ENCODE data around the gene C2.
A peak's percentile ranks its signal among the peaks of the same experiment; 100 is the strongest.
"Not testable (repeated sequence)": the region's sequence is repeated elsewhere in the genome, so short reads cannot be mapped to it uniquely, and the experiment has no call there.

The C2 gene

DNA sequence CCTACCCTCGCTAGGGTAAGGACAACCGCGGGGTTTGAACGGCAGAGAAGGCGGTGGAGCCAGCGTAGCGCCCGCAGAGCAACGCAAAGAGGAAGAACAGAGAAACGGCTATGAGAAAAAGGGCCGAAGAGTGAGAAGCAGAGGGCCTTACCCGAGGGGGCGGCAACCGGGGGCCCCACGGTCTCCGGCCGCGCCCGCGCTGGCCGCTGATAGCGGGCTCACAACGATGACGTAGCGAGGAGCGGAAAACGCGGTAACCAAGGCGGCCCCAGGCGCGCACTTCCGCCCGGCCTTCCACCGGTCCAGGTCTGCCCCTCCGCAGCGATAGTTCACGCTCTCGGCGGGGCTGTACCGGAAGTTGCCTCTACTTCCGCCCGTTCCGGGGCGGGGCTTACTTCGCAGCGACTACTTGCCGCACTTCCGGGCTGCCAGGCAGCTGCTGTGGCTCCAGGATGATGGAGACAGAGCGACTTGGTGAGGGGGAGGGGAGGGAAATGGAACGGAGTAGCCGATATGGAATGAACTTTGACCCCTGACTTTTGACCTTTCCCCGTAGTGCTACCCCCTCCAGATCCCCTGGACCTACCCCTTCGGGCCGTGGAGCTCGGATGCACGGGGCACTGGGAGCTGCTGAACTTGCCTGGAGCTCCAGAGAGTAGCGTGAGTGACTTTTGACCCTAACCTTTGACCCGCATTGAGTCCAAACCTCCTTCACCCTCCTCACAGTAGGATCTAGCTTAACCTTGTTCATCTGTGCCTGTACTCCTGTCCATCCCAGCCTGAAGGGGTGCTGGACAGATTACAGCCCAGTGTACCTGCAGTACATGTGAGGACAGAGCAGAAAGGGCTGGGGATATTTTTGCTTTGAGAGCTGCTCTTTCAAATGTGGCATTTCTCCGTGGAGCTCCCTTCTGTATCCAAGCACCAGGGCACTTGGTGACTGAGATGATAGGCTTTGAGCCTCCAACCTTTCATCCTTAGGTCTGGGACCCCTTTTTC, 31.5 kb downstream of the C2 start, which contains the start of the genes NELFE and SKIC2:
Gene NELFE (minus strand): TSS at position 231 of the 999 bp plus-strand sequence. CDS start 525 bp downstream, outside the sequence.
Gene SKIC2 (plus strand): TSS at position 435 of the 999 bp plus-strand sequence. CDS start 18 bp downstream, at position 453.
- peak; percentile 99 for DNase-seq

DNA sequence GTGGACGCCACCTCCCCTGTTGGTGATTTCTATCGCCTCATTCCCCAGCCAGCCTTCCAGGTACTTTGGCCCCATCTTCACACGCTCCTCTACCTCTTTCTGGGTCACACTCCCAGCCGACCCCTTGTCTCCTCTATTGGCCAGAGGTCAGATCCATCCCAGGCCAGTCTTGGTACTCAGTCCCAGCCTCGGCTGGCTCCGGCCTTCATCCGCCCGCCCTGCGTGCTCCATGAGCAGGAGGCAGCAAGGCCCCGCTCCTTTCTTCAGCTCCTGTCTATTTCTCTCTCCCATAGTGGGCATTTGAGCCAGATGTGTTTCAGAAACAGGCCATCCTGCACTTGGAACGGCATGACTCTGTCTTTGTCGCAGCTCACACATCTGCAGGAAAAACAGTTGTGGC, 34.1 kb downstream of the C2 start:
- DNase-seq, result no peak

DNA sequence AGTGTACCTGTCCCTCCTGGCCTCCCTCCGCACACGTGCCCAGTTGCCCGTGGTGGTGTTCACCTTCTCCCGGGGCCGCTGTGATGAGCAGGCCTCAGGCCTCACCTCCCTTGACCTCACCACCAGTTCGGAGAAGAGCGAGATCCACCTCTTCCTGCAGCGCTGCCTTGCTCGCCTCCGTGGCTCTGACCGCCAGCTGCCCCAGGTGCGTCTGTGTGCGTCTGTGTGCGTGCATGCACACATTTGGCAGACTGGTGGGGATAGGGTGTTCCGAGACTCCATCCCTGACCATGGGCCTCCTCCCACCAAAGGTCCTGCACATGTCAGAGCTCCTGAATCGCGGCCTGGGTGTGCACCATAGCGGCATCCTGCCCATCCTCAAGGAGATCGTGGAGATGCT, 36.4 kb downstream of the C2 start:
- DNase-seq, result no peak

DNA sequence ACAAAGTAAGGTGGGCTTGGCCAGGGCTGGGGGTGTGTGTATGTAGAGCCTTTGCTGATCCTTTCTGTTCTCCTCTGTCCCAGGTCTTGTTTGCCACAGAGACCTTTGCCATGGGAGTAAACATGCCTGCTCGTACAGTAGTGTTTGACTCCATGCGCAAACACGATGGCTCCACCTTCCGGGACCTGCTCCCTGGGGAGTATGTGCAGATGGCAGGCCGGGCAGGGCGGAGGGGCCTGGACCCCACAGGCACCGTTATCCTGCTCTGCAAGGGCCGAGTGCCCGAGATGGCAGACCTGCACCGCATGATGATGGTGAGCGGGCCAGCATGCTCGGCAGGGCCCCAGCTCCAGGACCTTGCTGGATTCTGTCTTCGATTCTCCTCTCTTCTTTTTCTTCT, 38.2 kb downstream of the C2 start:
- DNase-seq, result no peak

DNA sequence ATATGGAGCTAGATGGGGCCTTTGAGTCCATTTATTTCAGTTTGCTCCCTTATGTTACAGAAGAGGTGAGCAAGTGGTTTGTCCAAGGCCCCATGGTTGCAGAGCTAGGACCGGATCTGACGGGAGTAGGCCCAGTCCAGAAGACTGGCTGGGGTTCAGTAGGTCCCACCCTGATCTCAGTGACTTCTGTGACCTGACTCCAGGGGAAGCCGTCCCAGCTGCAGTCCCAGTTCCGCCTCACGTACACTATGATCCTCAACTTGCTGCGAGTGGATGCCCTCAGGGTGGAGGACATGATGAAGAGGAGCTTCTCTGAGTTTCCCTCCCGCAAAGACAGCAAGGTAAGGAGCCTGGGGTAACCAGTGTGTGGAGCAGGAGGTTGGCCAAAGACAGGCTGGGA, 39.0 kb downstream of the C2 start:
- no peak for DNase-seq

DNA sequence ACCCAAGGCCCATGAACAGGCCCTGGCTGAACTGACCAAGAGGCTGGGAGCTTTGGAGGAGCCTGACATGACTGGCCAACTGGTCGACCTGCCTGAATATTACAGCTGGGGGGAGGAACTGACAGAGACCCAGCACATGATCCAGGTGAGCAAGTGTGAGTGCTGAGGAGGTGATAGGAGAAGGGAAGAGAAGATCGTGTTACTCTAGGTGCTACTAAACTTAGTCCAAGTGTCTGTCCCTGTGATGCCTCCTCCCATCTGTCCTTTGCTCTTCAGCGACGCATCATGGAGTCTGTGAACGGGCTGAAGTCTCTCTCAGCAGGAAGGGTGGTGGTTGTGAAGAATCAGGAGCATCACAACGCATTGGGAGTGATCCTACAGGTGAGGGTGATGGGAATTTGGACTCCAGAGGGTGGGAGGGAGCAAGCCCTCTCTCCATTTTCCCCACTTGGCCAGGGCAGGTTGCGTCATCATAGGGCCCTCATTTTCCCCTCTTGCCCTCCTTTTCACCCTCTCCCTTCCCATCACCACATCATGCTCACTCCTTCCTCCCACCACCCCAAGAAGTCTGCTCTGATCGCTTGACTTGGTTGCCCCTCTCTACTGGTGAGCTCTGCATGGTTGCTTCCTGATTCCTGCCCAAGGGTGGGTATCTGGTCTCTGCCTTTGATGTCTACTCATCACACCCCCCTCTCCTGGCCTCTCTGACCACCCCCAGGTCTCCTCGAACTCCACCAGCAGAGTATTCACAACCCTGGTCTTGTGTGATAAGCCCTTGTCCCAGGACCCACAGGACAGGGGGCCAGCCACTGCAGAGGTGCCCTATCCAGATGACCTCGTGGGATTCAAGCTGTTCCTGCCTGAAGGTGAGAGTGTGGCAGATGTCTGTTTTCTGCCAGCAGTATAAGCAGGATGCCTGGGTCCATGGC, 39.7 kb downstream of the C2 start:
- DNase-seq, result no peak

DNA sequence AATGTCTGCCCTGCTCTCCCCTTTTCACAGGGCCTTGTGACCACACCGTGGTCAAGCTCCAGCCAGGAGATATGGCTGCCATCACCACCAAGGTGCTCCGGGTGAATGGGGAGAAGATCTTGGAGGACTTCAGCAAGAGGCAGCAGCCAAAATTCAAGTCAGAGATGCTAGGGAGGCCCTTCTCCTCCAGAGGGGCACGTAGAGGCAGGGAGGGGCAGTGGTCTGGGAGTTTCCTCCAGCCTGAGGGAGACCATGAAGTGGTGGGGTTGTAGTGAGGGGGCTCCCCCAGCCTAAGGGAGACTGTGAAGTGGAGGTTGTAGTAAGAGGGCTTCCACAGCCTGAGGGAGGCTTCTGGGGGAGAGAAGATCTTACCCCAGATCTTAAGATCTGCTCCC, 40.4 kb downstream of the C2 start:
- no peak for DNase-seq

DNA sequence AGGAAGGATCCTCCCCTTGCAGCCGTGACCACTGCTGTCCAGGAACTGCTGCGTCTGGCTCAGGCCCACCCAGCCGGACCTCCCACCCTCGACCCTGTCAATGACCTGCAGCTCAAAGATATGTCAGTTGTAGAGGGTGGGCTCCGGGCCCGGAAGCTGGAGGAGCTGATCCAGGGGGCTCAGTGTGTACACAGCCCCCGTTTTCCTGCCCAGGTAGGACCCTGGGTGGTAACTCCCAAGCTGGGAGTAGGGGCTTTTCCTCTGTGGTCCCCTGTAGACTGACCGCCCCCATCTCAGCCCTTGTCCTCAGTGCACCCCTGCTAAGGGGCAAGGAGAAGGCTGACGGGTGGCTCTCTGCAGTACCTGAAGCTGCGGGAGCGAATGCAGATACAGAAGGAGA, 40.8 kb downstream of the C2 start:
- DNase-seq, result no peak

DNA sequence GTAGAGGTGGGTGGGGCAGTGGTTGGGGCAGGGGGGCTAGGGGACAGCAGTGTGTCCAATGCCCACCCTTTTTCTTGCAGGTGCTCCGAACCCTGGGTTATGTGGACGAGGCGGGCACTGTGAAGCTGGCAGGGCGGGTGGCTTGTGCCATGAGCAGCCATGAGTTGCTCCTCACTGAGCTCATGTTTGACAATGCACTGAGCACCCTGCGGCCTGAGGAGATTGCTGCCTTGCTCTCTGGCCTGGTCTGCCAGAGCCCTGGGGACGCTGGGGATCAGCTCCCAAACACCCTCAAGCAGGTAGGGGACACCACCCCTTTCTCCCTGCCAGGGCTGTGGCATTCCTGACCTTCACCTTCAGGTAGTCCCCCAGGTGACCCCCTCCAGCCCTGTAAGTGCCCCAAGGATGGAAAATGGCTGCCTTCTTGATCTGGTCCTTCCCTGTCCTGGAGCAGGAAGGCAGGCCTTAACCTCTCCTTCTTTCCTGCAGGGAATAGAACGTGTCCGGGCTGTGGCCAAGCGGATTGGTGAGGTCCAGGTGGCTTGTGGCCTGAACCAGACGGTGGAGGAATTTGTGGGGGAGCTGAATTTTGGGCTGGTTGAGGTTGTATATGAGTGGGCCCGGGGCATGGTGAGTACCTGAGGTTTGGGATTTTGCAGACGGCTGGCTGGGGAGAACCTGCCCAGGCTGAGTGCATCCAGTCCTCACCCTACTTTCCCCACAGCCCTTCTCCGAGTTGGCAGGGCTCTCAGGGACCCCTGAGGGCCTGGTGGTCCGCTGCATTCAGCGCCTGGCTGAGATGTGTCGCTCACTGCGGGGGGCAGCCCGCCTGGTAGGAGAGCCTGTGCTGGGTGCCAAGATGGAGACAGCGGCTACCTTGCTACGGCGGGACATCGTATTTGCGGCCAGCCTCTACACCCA, 41.5 kb downstream of the C2 start:
- DNase-seq, result no peak

DNA sequence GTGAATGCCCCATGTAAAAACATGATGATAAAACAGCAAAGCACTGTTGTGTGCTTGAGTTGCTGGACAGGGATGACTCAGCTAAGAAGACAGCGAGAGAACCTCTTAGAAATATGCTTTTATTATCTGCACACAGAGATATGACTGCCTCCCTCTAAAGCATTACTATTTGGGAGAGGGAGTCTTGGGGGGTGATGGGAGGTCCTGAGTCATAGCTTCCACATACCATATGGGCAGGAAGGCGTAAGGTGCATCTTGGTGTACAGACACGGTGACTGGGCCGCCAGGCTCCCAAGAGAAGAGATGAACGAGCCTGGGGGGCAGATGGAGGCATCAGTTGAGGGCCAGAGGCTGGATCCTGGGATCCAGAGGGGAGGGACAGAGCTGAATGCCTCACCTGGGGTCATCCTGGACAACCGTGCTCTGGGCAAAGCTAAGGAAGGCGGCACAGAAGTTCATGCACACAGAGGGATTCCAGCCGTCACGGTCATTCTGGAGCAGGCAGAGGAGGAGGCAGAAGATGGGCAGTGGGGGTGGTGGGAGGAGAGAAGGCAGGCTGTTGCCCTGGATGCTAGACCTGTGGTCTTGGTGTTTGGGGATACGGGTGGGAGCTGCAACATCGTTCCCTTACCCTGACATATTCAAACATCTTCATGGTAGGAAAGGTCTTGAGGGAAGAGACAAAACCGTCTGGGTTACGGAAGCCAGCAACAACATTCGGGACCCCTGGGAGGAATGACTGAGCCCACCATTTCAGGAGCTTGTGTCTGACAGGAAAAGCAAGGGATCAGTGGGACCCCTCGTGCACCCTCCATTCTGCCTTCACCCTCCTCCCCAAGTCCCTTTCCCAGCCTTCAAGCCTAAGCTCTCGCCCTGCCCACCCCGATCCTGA, 42.4 kb downstream of the C2 start:
- DNase-seq, result no peak

DNA sequence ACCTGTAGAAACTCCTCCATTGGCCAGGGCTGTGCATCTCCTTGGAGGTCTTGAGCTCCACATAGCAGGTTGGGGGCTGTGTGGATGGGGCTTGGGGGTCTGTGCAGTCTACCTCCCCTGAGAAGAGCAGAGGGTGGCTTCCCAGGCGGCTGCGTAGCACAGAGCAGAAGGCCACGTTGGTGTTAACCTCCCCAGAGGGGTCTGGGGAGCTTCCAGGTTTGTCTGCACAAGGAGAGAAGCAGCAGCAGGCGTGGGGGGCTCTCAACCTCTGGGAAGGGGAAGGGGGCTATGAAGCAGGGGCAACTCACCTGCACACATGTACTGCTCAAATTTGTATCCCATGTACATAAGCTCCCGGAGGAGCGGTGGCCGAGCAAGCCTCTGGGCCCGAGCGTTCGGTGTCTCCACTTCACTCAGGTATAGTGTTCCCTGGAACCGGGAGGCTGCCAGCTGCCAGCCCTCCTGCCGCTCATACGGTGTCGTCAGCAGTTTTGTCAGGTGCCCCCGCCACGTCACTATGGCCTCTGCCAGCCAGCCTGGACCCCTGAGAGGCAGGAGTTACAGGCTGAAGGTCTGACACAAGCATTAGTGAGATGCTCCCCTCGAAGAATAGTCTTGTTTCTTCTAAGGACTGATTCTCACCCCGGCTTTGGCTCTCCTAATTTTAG, 43.2 kb downstream of the C2 start:
- DNase-seq, result no peak

DNA sequence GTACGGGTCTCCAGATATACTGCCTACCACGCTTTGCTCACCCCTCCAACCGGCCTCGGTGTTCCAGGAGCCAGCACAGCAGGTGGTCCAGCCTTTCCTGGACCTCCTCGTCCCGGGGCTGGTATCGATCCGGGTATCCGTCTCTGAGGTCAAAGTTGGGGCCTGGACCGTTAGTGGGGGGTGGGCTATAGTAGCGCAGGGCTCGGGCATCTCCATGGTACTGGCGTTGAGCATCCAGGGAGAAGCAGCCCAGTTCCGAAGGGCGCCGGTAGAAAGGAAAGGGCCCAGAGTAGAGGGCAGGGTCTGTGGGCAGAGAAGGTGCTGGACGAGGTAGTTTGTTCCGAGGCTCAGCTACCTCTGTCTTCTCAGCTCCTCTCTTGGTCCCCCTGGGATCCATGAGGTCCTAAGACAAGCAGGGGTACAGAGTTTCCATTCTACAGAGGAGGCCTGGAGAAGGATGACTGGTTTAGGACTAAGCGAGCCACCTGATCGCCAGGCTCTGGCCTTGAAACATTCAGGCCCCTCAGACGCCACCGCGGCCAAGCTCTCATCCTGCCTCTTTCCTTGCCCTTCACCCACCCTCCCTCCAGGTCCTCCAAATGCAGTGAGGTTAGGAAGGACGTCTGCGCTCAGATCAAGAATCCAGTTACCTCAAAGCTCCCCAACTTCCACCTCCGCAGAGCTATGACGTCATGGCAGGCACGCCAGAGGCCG, 43.9 kb downstream of the C2 start:
- DNase-seq, result no peak

DNA sequence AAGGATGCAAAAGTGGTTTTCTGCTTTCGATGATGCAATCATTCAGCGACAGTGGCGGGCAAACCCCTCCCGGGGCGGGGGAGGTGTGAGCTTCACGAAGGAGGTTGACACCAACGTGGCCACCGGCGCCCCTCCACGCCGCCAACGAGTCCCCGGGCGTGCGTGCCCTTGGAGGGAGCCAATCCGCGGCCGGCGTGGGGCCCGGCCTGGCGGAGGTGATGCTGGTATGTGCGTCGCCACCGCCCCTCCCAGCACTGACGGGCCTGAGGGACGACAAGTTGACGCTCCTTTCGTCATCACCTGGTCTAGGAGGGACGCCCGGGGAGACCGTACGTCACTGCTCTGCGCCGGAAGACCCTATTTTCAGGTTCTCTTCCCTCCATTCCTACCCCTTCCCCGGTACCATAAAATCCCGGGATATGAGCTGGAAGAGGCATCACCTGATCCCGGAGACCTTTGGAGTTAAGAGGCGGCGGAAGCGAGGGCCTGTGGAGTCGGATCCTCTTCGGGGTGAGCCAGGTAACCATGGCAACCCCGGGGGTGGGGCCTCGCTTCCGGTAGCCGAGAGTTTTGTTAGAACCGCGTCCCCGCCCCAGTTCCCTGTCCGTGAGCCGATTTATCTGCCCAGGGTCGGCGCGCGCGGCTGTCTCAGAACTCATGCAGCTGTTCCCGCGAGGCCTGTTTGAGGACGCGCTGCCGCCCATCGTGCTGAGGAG, 44.6 kb downstream of the C2 start, which contains the start of gene DXO:
Gene DXO (minus strand): TSS at position 146 of the 716 bp plus-strand sequence. CDS start 463 bp downstream, outside the sequence.
- DNase-seq, result peak; percentile 99

DNA sequence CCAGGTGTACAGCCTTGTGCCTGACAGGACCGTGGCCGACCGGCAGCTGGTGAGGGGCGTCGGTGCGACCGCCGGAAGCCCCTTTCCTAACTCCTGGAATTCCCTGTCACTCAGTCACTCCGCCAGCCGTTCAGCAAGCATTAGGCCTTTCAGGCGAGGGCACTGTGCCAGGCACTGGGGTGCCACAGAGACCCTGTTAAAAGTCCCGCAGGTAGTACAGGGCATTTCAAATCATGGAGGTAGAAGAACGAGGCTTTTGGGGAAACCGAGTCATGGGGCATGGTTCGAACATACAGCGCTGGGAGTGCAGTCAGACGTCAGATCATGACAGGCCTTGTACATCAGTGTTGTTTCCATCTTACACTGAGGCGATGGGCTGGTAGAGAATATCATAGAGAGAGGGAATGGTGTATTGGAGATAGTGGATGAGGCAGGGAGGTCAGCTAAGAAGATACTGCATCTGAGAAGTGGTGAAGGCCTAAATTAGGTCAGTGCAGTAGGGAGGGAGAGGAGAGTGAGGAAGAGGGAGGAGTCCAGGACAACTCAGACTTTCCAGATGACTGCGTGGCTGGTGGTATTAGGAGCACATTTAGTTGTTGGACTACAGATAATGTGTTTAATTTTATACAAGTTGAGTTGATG, 45.3 kb downstream of the C2 start:
- DNase-seq, result no peak

DNA sequence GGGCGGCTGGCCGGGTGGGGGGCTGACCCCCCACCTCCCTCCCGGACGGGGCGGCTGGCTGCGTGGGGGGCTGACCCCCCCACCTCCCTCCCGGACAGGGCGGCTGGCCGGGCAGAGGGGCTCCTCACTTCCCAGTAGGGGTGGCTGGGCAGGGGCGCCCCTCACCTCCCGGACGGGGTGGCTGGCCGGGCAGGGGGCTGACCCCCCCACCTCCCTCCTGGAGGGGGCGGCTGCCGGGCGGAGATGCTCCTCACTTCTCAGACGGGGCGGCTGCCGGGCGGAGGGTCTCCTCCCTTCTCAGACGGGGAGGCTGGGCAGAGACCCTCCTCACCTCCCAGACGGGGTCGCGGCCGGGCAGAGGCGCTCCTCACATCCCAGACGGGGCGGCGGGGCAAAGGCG, 48.5 kb downstream of the C2 start:
- not testable (repeated sequence) for DNase-seq

DNA sequence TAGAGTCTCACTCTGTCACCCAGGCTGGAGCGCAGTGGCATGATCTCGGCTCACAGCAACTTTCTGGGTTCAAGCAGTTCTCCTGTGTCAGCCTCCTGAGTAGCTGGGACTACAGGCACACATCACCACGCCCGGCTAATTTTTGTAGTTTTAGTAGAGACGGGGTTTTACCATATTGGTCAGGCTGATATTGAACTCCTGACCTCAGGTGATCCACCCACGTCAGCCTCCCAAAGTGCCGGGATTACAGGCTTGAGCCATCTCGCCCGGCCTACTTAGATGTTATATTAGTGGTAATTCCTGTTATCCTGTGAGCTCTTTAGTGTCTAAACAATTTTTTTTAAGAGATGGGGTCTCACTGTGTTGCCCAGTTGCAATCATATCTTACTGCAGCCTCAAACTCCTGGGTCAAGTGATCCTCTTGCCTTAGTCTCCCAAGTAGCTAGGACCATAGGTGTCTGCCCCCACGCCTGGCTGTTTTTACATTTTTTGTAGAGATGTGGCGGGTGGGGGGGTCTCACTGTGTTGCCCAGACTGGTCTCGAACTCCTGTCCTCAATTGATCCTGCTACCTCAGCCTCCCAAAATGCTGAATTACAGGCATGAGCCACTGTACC, 50.4 kb downstream of the C2 start:
- no peak for DNase-seq

DNA sequence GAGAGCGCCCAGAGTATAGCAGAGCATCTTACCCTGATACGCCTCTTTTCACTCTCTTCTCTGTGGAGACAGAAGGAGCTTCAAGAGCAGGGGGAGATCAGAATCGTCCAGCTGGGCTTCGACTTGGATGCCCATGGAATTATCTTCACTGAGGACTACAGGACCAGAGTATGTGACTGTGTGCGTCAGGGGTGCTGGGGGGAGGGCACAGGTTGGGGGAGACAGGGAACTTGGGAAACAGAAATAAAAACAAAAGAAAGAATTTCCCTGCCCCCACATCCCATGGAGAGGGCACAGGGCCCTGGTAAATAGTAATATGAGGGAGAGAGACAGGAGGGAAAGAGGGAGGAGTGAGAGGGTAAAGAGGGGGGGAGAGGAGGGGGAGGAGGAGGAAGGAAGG, 51.3 kb downstream of the C2 start:
- DNase-seq, result no peak
